Activated CD4-positive, alpha-beta T cell treated with anti-CD3 and anti-CD28 coated beads, Interleukin-2, amount 10 ng/mL, durations not matched to agents 24 days and 14 days (primary cell): ENCODE measurements around the gene SLC12A3. TPM values are rescaled to one million over a fixed set of nuclear protein-coding genes. Genes with fewer than 3 reads are reported as not detected.
A peak's percentile ranks its signal among the peaks of the same experiment; 100 is the strongest.

Experiments
- DNase-seq: peaks from one replicate; pipeline ENCODE4 v3.0.0; 2022
- H3K27ac Mint-ChIP-seq: one replicate; pipeline ENCODE4 v1.8.0; 2022; ENCODE audit warnings: mild to moderate bottlenecking, mixed read lengths
- H3K27me3 Mint-ChIP-seq: one replicate; pipeline ENCODE4 v1.8.0; 2022; ENCODE audit warnings: mixed read lengths
- H3K36me3 Mint-ChIP-seq: one replicate; pipeline ENCODE4 v1.8.0; 2022; ENCODE audit warnings: low read depth, mild to moderate bottlenecking, mixed read lengths
- H3K4me1 Mint-ChIP-seq: one replicate; pipeline ENCODE4 v1.8.0; 2021; ENCODE audit warnings: mixed read lengths
- H3K4me3 Mint-ChIP-seq: one replicate; pipeline ENCODE4 v1.8.0; 2022; ENCODE audit warnings: mild to moderate bottlenecking, moderate library complexity, mixed read lengths
- H3K9me3 Mint-ChIP-seq: one replicate; pipeline ENCODE4 v1.8.0; 2021; ENCODE audit warnings: mixed read lengths
- intact Hi-C: fragments of 100-400 bp; cut with micrococcal nuclease; formaldehyde crosslinking; loops from one replicate; pipeline ENCODE4 v1.15.1; 2023
- total RNA-seq: library from RNA; stranded (reverse); gene quantifications from 2 replicates; pipeline ENCODE4 v1.2.3, GENCODE V29; 2022

SLC12A3 gene
- total RNA-seq, 1 donor from 2014 or later = not detected

DNA sequence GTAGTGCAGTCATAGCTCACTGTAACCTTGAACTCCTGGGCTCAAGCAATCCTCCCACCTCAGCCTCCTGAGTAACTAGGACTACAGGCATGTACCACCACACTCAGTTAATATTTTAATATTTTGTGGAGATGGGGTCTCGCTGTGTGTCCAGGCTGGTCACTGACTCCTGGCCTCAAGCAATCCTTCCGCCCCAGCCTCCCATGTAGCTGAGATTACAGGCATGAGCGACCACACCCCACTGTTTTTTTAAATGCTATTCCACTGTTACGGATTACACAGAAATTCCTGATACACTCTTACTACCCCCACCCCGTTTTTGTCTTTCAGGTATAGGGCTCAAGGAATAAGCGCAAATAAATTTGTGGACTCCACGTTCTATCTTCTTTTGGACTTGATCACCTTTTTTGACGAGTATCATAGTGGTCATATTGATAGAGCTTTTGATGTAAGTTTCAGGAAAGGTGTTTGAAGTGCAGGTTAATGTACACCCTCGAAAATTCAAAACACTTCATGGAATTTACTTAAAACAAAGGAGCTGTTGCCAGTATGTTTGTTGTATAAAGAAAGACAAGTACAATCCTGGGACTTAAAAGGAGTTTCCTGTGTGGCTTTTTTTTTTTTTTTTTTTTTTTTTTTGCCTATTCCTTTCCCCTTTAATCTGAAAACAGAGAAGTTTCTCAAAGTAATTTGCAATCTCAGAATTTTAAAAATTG lies 26.2 kb upstream of the SLC12A3 start:
- intact Hi-C loops = no loop called here
- DNase-seq = no peak
- Mint-ChIP-seq H3K4me1 (peaks cover 6% of the 10 kb centered on the region), H3K27ac (no peak overlapping the region), H3K27me3 (no peaks in the 10 kb centered on the region), H3K4me3 (no peak overlapping the region), H3K36me3 (peaks cover 65% of the 10 kb centered on the region), H3K9me3 (no peaks in the 10 kb centered on the region)

DNA sequence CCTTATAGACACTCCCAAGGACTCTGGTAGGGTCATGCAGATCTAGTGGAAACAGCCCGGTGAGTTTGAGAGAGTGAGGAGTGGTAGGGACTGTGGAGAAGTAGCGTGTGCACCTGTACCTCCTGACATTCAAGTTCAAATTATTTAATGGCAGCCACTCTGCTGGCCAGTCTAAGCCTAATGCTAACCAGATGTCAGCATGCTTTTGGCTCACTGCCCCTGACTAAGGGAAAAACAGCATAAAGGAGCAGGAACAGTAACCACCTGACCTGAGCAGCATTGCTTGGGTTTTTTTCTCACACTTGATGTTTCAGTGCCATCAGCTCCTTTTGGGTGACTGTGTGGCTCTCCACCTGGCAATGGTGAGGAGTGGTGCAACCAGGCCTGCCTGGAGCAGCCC lies 23.8 kb upstream of the SLC12A3 start:
- Mint-ChIP-seq H3K4me3 (no peak overlapping the region), H3K27me3 (no peaks in the 10 kb centered on the region)
- no peak for DNase-seq

DNA sequence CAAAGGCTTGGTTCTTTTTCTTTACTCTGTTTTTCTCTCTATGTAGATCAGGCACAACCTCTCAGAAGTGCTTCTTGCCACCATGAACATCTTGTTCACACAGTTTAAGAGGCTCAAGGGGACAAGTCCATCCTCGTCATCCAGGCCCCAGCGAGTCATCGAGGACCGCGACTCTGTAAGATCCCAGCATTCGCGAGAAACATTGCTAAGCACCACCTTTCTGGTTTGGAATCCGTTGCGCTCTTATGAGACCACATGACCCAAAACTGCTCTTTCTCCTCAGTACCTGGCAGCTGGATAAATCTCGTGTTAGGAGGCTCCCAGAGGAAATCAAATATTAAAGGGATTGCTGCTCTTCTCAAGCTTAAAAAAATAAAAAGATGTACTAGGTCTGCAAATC lies 23.3 kb upstream of the SLC12A3 start:
- intact Hi-C loops = no loop called here
- no peaks in the 10 kb centered on the region for H3K9me3 Mint-ChIP-seq

More for the DNA sequence above, 23.8 kb upstream of the SLC12A3 start:
- peaks cover 65% of the 10 kb centered on the region for H3K36me3 Mint-ChIP-seq
- peaks cover 6% of the 10 kb centered on the region for H3K4me1 Mint-ChIP-seq
- no peaks in the 10 kb centered on the region for H3K9me3 Mint-ChIP-seq
- intact Hi-C loops = no loop called here
- no peak overlapping the region for H3K27ac Mint-ChIP-seq

DNA sequence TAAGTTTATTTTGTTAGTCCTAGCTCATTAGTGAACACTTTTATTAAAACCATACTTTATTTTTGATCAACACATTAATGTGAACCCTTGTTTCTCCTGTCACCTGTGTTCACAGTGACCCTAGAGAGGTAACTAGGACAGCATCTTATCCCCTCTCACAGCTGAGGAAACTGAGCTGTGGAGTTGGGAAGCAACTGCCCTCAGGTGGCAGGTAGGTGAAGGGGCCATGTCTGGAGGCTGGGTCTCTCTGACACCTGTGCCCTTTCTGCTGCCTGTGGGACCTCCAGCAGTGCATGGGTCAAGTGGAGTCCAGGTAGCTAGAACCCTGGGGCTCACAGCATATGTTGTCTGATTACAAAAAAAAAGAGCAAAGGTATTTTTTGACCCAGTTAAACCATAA lies 22.9 kb upstream of the SLC12A3 start:
- DNase-seq = no peak
- Mint-ChIP-seq H3K27ac (no peak overlapping the region), H3K4me1 (peaks cover 9% of the 10 kb centered on the region), H3K27me3 (no peaks in the 10 kb centered on the region), H3K4me3 (no peak overlapping the region), H3K9me3 (no peaks in the 10 kb centered on the region), H3K36me3 (peaks cover 61% of the 10 kb centered on the region)
- intact Hi-C loops = no loop called here

More for the DNA sequence above, 23.3 kb upstream of the SLC12A3 start:
- Mint-ChIP-seq H3K4me3 (no peak overlapping the region), H3K36me3 (peaks cover 61% of the 10 kb centered on the region), H3K27ac (no peak overlapping the region), H3K27me3 (no peaks in the 10 kb centered on the region), H3K4me1 (peaks cover 6% of the 10 kb centered on the region)
- no peak for DNase-seq

DNA sequence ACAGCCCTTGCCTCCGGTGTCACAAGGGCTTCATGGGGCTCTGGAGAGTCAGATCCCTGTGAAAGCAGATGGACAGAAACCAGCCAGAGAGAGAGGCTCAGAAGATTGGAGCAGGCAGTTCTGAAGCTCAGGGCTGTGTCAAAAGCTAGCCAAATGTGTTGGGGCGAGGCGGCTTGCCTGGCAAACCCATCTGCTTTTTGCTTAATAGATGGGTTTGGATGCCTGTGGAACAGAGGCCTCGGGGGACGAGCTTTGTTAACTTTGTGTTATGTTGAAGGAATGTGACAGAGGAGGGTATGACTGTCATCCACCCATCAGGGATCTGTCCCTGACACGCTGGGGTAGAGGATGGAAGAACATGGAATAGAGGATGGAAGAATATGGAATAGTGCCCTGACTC lies 21.0 kb upstream of the SLC12A3 start:
- intact Hi-C loops = no loop called here
- H3K4me3 Mint-ChIP-seq = no peak overlapping the region
- no peak for DNase-seq
- peaks cover 50% of the 10 kb centered on the region for H3K36me3 Mint-ChIP-seq
- peaks cover 21% of the 10 kb centered on the region for H3K4me1 Mint-ChIP-seq
- no peaks in the 10 kb centered on the region for H3K27me3 Mint-ChIP-seq
- no peaks in the 10 kb centered on the region for H3K9me3 Mint-ChIP-seq
- H3K27ac Mint-ChIP-seq = no peak overlapping the region

DNA sequence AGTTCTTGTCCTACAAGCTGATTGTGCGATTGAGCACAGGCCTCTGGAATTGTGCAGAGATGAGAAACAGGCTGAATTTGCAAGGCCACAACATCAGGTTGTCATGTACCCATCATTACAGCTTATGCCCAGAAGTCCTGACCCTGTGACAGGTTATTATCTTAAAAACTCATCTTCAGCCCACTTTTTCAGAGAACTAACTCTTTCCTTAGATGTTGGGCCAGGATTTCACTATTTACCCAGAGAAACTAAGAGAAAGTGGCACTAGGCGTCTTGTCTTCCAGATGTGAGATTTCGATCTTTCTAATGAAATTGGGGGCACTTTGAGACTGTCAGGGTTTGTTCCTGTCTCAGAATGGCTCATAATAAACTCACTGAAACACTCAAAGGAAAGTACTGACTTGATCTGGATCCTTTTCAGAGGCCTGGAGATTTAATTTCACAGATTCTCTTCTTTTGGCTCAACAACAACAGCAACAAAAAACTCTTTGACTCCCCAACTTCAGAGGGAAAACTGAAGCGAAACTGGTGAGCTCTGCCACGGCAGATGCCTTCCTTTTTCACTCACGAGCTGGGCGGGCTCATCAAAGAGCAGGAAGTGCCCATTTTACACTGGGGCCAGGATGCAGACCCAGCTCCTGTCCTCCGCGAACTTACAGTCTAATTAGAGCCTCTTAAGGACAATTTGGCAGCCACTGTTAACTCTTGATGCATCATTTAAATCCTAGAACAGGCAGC lies 17.7 kb upstream of the SLC12A3 start:
- Mint-ChIP-seq H3K27me3 (no peaks in the 10 kb centered on the region), H3K4me3 (peak overlapping the region; percentile 13), H3K4me1 (peaks cover 24% of the 10 kb centered on the region), H3K9me3 (no peaks in the 10 kb centered on the region), H3K36me3 (peaks cover 26% of the 10 kb centered on the region), H3K27ac (peak overlapping the region; percentile 63)
- peak; percentile 67 for DNase-seq
- intact Hi-C loops = no loop called here

DNA sequence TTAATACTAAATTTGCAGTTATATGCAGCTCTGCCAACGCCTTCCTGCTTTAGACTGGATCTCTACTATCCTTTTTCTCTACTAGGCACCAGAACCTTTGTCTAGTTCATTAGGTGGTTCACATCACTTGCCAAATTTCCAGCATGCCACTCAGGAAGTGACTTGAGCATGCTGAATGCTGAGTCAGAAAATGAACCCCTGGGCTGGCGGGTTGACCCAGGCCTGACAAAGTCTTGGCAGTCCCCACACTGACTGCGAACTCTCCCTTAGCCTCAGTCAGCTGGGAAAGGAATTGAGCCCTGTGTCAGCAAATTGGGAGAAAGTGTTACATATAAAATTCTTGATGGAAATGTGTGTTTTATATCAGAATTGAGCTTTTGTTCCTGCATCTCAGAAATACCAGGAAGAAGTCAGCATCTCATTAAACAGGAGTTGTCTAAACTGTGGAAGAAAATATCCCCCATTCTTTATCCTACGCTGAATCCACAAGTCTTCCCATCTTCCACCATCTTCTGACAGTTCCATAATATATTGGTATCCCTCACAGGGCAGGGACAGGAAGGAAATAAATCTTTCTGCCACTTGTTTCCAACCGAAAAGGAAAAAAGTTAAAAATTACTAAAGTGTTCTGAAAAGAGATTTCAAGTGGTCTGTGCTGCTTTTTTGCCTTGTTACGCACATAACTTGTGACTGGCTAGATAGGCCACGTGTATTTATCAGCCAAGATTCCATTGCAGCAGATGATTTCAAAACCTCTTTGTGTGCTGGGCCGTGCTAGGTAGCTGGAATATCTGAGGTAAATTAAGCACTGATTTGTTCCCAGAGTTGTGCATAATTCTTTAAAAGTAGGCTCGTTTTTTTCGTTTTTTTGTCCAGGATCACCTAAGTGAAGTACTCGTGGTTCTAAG lies 16.7 kb upstream of the SLC12A3 start:
- no peak for DNase-seq
- intact Hi-C loops = no loop called here
- peaks cover 22% of the 10 kb centered on the region for H3K36me3 Mint-ChIP-seq
- H3K27ac Mint-ChIP-seq = no peak overlapping the region
- H3K4me3 Mint-ChIP-seq = no peak overlapping the region
- peaks cover 24% of the 10 kb centered on the region for H3K4me1 Mint-ChIP-seq
- no peaks in the 10 kb centered on the region for H3K27me3 Mint-ChIP-seq
- no peaks in the 10 kb centered on the region for H3K9me3 Mint-ChIP-seq

DNA sequence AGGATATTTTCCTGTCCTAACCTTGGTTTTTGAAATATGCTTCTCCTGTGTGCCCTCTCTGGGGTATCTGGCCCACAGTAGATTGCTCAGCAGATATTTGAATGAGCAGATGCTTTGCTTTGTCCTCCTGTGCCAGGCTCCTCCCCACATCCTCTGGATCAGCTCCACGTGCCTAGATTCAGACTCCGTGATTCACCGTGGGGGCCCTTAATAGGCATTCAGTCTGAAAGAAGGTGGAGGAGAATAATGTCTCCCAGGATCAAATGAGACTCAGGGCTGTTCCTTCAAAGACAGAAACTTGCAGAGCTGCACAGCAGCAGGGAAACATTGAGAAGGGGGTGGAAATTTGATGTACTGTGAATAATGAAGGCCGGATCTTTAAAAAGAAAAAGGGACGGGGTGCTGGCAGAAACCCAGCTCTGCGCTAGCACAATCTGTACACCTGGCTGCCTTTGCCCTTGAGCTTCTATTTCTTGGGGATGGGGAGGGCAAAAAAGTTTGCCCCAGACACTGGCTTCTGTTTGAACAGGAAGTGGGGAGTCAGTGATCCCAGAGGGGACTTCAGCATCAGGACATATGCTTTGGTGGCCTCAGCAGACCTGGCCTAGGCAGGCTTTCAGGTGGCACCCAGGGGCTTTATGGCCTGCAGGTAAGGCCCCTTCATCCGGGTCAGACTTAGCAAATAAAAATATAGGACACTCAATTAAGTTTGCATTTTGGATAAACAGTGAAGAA lies 15.9 kb upstream of the SLC12A3 start:
- Mint-ChIP-seq H3K27me3 (no peaks in the 10 kb centered on the region), H3K9me3 (no peaks in the 10 kb centered on the region), H3K4me3 (no peak overlapping the region), H3K4me1 (peaks cover 24% of the 10 kb centered on the region), H3K36me3 (peaks cover 16% of the 10 kb centered on the region), H3K27ac (peak overlapping the region; percentile 65)
- intact Hi-C loops = no loop called here
- DNase-seq = no peak

DNA sequence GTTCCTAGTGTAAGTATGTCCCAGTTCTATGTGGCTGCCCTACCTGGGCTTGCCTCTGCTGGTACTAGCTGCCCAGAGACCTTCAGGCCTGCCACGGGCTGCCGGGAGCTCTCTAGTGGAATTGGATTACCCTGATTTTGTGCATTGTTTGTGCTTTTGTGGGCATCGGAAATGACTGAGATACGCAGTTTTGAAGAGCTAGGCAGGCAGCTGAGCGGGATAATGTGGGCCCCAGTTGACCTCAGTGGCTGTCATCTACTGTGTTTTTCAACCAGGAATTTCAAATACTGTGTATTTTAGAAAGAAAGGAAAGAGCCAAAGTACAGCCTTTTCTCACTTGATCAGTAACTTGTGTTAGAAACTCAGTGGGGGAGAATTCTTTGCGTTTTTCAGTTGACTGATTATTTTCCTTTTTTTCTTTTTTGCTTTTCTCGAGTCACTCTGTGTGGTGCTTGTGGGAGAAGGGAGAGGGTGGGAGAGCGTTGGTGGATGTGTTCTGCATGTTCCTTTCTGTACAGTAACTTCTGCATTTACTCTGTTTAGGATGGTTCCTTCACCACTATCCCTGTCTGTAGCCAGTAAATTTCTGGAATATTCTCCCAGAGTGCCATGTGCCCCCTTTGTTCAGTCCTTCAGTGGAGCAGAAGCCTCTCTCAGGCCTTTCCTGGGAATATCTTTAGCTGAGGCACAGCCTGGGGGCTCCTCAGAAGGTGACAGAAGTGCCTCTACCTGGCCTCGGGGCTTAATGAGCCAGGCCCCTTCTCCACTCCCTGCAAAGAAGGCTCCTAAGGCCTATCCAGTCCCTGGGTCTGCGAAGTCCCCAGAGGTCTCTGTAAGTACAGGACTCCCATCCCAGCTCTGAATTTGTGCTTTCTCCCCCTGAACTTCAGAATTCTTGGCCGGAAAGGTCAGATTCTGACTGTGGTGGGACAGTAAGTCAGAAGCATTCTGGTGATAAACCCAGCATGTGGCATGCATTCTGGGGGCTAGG lies 15.0 kb upstream of the SLC12A3 start:
- Mint-ChIP-seq H3K27me3 (no peaks in the 10 kb centered on the region), H3K27ac (no peak overlapping the region)
- intact Hi-C loops = no loop called here

DNA sequence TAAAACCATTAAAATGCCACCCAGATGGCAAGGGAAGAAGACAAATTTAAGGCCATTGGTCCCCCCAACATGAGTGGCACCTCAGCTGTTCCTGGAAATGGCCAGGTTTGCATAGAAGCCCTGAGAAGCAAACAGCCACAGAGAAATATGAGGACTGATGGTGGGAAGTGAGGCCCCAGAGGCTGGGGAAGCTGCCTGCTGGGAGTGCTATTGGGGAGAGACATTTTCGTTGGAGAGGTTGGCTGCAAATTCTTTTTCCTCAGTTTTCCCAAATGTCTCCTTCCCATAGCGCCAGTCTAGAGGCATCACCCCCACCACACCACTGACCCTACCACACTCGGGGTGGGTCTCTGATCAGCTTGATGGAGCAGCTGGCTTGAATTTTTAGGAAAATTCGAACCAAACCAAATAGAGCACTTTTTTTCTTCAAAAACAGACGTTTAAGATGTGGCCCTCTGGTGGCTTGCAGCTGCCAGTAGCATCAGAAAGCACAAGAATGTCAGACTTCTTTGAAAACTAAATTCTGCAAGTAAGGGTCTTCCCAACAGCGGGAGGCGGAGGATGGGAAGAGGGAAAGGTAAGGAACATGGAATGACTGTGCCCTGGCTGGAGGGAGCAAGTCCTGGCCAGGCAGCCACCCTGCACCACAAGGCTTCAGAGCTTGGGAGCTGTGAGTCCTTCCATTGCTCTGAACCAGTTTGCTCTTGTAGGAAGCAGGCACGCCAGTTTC lies 13.2 kb upstream of the SLC12A3 start:
- intact Hi-C loops = no loop called here
- no peak overlapping the region for H3K27ac Mint-ChIP-seq
- no peaks in the 10 kb centered on the region for H3K27me3 Mint-ChIP-seq
- DNase-seq = no peak
- peaks cover 22% of the 10 kb centered on the region for H3K4me1 Mint-ChIP-seq
- no peaks in the 10 kb centered on the region for H3K9me3 Mint-ChIP-seq
- peaks cover 5% of the 10 kb centered on the region for H3K36me3 Mint-ChIP-seq
- no peak overlapping the region for H3K4me3 Mint-ChIP-seq

More for the DNA sequence above, 15.0 kb upstream of the SLC12A3 start:
- Mint-ChIP-seq H3K4me3 (no peak overlapping the region), H3K9me3 (no peaks in the 10 kb centered on the region), H3K36me3 (peaks cover 12% of the 10 kb centered on the region), H3K4me1 (peaks cover 24% of the 10 kb centered on the region)
- no peak for DNase-seq

DNA sequence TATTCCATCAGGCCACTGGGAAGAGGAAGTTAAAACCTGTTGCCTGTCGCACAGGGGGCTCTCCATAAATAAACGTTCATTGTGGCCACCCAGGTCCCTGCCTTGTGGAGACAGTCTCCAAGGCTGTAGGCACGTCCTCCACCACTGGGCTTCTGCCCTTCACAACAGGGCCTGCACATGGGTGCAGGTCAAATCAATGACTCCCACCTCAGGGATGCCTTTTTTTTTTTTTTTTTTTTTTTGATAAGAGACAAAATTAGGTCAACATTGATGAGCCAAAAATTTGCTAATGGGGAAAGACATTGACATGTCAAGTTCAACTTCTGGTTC lies 12.6 kb upstream of the SLC12A3 start:
- no peaks in the 10 kb centered on the region for H3K27me3 Mint-ChIP-seq

DNA sequence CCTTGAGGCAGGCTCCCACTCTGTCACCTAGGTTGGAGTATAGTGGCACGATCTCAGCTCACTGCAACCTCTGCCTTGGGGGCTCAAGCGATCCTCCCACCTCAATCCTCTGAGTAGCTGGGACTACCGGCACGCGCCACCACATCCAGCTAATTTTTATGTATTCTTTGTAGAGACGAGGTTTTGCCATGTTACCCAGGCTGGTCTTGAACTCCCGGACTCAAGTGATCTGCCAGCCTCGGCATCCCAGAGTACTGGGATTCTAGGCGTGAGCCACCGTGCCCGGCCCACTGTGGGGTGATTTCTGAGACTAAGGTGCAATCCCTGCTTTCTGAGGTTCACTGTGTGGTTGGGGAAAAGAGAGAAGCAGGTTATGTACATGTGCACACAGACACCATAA lies 12.0 kb upstream of the SLC12A3 start:
- intact Hi-C loops = no loop called here
- peaks cover 13% of the 10 kb centered on the region for H3K4me1 Mint-ChIP-seq
- no peak overlapping the region for H3K27ac Mint-ChIP-seq

More for the DNA sequence above, 12.6 kb upstream of the SLC12A3 start:
- Mint-ChIP-seq H3K4me1 (peaks cover 19% of the 10 kb centered on the region), H3K27ac (no peak overlapping the region), H3K4me3 (no peak overlapping the region), H3K36me3 (peaks cover 3% of the 10 kb centered on the region), H3K9me3 (no peaks in the 10 kb centered on the region)
- no peak for DNase-seq
- intact Hi-C loops = no loop called here

More for the DNA sequence above, 12.0 kb upstream of the SLC12A3 start:
- H3K36me3 Mint-ChIP-seq = no peaks in the 10 kb centered on the region
- DNase-seq = no peak
- no peak overlapping the region for H3K4me3 Mint-ChIP-seq
- no peaks in the 10 kb centered on the region for H3K9me3 Mint-ChIP-seq
- H3K27me3 Mint-ChIP-seq = no peaks in the 10 kb centered on the region
